ENCODE results near the gene PPP1R14D.

- TF ChIP-seq CTCF (IDR thresholded peaks at IDR 0.05) (peak in 2 of 6 experiments; percentile 6 to 44), POLR2A (IDR thresholded peaks at IDR 0.05) (no peak)
Measured at GRCh38 chr15:40785164-40785563, 43.3 kb downstream of the PPP1R14D start.
